ENCODE results near the gene KLHL36. TPM values are rescaled to one million over a fixed set of nuclear protein-coding genes. Genes with fewer than 3 reads are reported as not detected.

The KLHL36 gene
- total and polyA plus RNA-seq, 7 donors, result 14.4 to 45.9 (median 40.0) TPM

GRCh38 chr16:84611041-84611440, 37.3 kb upstream of the KLHL36 start:
- Histone ChIP-seq H3K4me3 (no peak overlapping the region), H3K9me3 (no peaks in the 10 kb centered on the region), H3K27me3 (no peaks in the 10 kb centered on the region), H3K36me3 (no peaks in the 10 kb centered on the region), H3K4me1 (peaks cover 0 to 66% (median 45%) of the 10 kb centered on the region in 4 donors), H3K27ac (peak overlapping the region in 3 of 4 donors; percentile 52 to 90 (median 66))
- TF ChIP-seq POLR2A (IDR thresholded peaks at IDR 0.05) (no peak), POLR2AphosphoS5 (IDR thresholded peaks at IDR 0.05) (peak in 1 of 4 donors; percentile 8)
- 71 to 80% methylated on average over 4 of the region's 4 CpGs for WGBS, 2 donors
- DNase-seq, result no peak
- intact Hi-C loops (cut with DNase I), result loop anchor here (10.0 kb wide), 2 partner anchors 296 to 426 kb away; partner anchors contain the start of gene TAF1C

GRCh38 chr16:84612686-84613085, 35.6 kb upstream of the KLHL36 start:
- Histone ChIP-seq H3K9me3 (no peaks in the 10 kb centered on the region), H3K4me3 (no peak overlapping the region), H3K36me3 (no peaks in the 10 kb centered on the region), H3K27me3 (no peaks in the 10 kb centered on the region), H3K27ac (peak overlapping the region in 2 of 4 donors; percentile 66 to 90), H3K4me1 (peaks cover 0 to 82% (median 60%) of the 10 kb centered on the region in 4 donors)
- no peak for DNase-seq
- no peak for TF ChIP-seq POLR2AphosphoS5 (IDR thresholded peaks at IDR 0.05)
- TF ChIP-seq POLR2A (IDR thresholded peaks at IDR 0.05), result no peak
- no peak for TF ChIP-seq CTCF (IDR thresholded peaks at IDR 0.05)
- TF ChIP-seq EP300 (IDR thresholded peaks at IDR 0.05), result no peak
- intact Hi-C loops (cut with DNase I), result loop anchor here (10.0 kb wide), 2 partner anchors 298 to 428 kb away; partner anchors contain the start of gene TAF1C
- WGBS, 2 donors, result 95 to 96% methylated on average over 7 of the region's 7 CpGs

GRCh38 chr16:84613408-84614072, 34.8 kb upstream of the KLHL36 start:
- Histone ChIP-seq H3K9me3 (no peaks in the 10 kb centered on the region), H3K27ac (peak overlapping the region; percentile 39 to 90 (median 74)), H3K36me3 (no peaks in the 10 kb centered on the region), H3K4me1 (peaks cover 0 to 82% (median 63%) of the 10 kb centered on the region in 4 donors), H3K4me3 (peak overlapping the region in 3 of 4 donors; percentile 6 to 19 (median 17)), H3K27me3 (no peaks in the 10 kb centered on the region)
- WGBS, 2 donors, result 80 to 85% methylated on average over 7 of the region's 7 CpGs
- intact Hi-C loops (cut with DNase I), result loop anchor here (10.0 kb wide), 2 partner anchors 299 to 429 kb away; partner anchors contain the start of gene TAF1C
- no peak for DNase-seq
- TF ChIP-seq POLR2AphosphoS5 (IDR thresholded peaks at IDR 0.05) (no peak), POLR2A (IDR thresholded peaks at IDR 0.05) (no peak), EP300 (IDR thresholded peaks at IDR 0.05) (no peak), CTCF (IDR thresholded peaks at IDR 0.05) (no peak)

GRCh38 chr16:84614073-84614459, 34.2 kb upstream of the KLHL36 start:
- Histone ChIP-seq H3K9me3 (no peaks in the 10 kb centered on the region), H3K4me1 (peaks cover 0 to 83% (median 68%) of the 10 kb centered on the region in 4 donors), H3K27me3 (no peaks in the 10 kb centered on the region), H3K27ac (peak overlapping the region; percentile 39 to 90 (median 74)), H3K4me3 (peak overlapping the region in 3 of 4 donors; percentile 6 to 19 (median 17)), H3K36me3 (no peaks in the 10 kb centered on the region)
- TF ChIP-seq POLR2AphosphoS5 (IDR thresholded peaks at IDR 0.05) (no peak), CTCF (IDR thresholded peaks at IDR 0.05) (no peak), POLR2A (IDR thresholded peaks at IDR 0.05) (no peak), EP300 (IDR thresholded peaks at IDR 0.05) (no peak)
- no peak for DNase-seq
- WGBS, 2 donors, result 78 to 89% methylated on average over 12 of the region's 12 CpGs
- intact Hi-C loops (cut with DNase I), result loop anchor here (10.0 kb wide), 2 partner anchors 299 to 429 kb away; partner anchors contain the start of gene TAF1C

GRCh38 chr16:84614623-84614967, 33.7 kb upstream of the KLHL36 start:
- Histone ChIP-seq H3K9me3 (no peaks in the 10 kb centered on the region), H3K27ac (peak overlapping the region; percentile 39 to 90 (median 74)), H3K4me3 (no peak overlapping the region), H3K4me1 (peaks cover 0 to 83% (median 68%) of the 10 kb centered on the region in 4 donors), H3K36me3 (no peaks in the 10 kb centered on the region), H3K27me3 (no peaks in the 10 kb centered on the region)
- DNase-seq, result no peak
- WGBS, 2 donors, result 77 to 84% methylated on average over 3 of the region's 3 CpGs
- TF ChIP-seq POLR2AphosphoS5 (IDR thresholded peaks at IDR 0.05) (no peak), CTCF (IDR thresholded peaks at IDR 0.05) (no peak), EP300 (IDR thresholded peaks at IDR 0.05) (no peak), POLR2A (IDR thresholded peaks at IDR 0.05) (no peak)
- intact Hi-C loops (cut with DNase I), result loop anchor here (10.0 kb wide), 2 partner anchors 300 to 430 kb away; partner anchors contain the start of gene TAF1C

Data from sigmoid colon (tissue), 7 donors.